ENCODE measurements around the gene DSCAML1. TPM values are rescaled to one million over a fixed set of nuclear protein-coding genes. Genes with fewer than 3 reads are reported as not detected.

DSCAML1 gene
- total and polyA plus RNA-seq, 2 of the 8 experiments (the other 6 are each of a cell fraction or from before 2014, with no cell fraction given): 0.19 to 0.24 TPM

GRCh38 chr11:117629146-117629545 is 167.9 kb downstream of the DSCAML1 start:
- H3K23ac ChIP-seq (ENCODE audit: insufficient read length): no peak overlapping the region
- DNase-seq (ENCODE audit: low read depth in 1 of 2, low spot score in 2 of 2) (no peak), FAIRE-seq (no peak)
- H3K56ac ChIP-seq (replicated peaks; ENCODE audit: insufficient read length, low read depth, low read length): no peak overlapping the region
- peak overlapping the region; percentile 32; the same call in 1 of the 2 replicates for H4K8ac ChIP-seq (ENCODE audit: extremely low read depth, insufficient read depth, low read length)
- no peak overlapping the region for H2BK12ac ChIP-seq (ENCODE audit: low read depth, low read length)
- ChIA-PET CTCF (ENCODE audit: partially characterized antibody) (interaction anchor here (1.4 to 1.5 kb wide), 2 partner anchors 10 to 40 kb away, joined by 3 to 8 read pairs; no protein-coding TSS in a partner anchor), POLR2A (ENCODE audit: partially characterized antibody) (interaction anchor here (0.6 kb wide), 1 partner anchor 164 kb away, joined by 3 read pairs; no protein-coding TSS in a partner anchor)
- H2AK5ac ChIP-seq (ENCODE audit: low read depth, low read length): no peak overlapping the region
- H3K4me3 ChIP-seq (ENCODE audit: extremely low read depth in 1 of 4, insufficient read depth in 2 of 4, low read depth in 3 of 4, low read length in 4 of 4): no peak overlapping the region
- H3K9ac ChIP-seq (replicated peaks in 1 of 4; ENCODE audit: extremely low read depth in 1 of 4, low read depth in 3 of 4, low read length in 3 of 4): no peak overlapping the region
- no peak overlapping the region for H2BK20ac ChIP-seq (ENCODE audit: low read length)
- no peaks in the 10 kb centered on the region for H3K27me3 ChIP-seq (replicated peaks in 1 of 4; ENCODE audit: control insufficient read depth in 3 of 4, extremely low read depth in 1 of 4, insufficient read depth in 3 of 4, low read length in 3 of 4)
- no peak overlapping the region; the same call in 1 of the 2 replicates for H2AFZ ChIP-seq (ENCODE audit: low read length)
- H3K18ac ChIP-seq (ENCODE audit: extremely low read depth, low read length): no peak overlapping the region
- no peak overlapping the region for H3K27ac ChIP-seq (ENCODE audit: low read depth, low read length)
- H3K4me1 ChIP-seq (replicated peaks in 1 of 4; ENCODE audit: control insufficient read depth in 3 of 4, insufficient read depth in 4 of 4, low read length in 3 of 4): no peaks in the 10 kb centered on the region
- H3K4ac ChIP-seq (replicated peaks; ENCODE audit: insufficient read length, low read depth, low read length): no peak overlapping the region
- no peak overlapping the region for H2BK120ac ChIP-seq (replicated peaks; ENCODE audit: low read depth, low read length)
- no peaks in the 10 kb centered on the region for H3K23me2 ChIP-seq (ENCODE audit: low read depth, low read length)
- H3K4me2 ChIP-seq (ENCODE audit: insufficient read depth in 1 of 2, low read depth in 2 of 2, low read length in 2 of 2): no peak overlapping the region
- no peak overlapping the region for H4K5ac ChIP-seq (ENCODE audit: insufficient read length, low read depth, low read length)
- no peaks in the 10 kb centered on the region for H4K20me1 ChIP-seq (replicated peaks in 1 of 2; ENCODE audit: control insufficient read depth in 1 of 2, insufficient read depth in 2 of 2, low read length in 2 of 2)
- H3K36me3 ChIP-seq (ENCODE audit: control insufficient read depth in 2 of 4, insufficient read depth in 4 of 4, low read length in 3 of 4): no peaks in the 10 kb centered on the region
- H3K79me1 ChIP-seq (ENCODE audit: low read depth, low read length): no peaks in the 10 kb centered on the region
- no peak overlapping the region for H3K14ac ChIP-seq (ENCODE audit: insufficient read length)
- no peak overlapping the region for H2BK15ac ChIP-seq (ENCODE audit: low read length)
- no peaks in the 10 kb centered on the region for H3K79me2 ChIP-seq (ENCODE audit: control insufficient read depth in 1 of 2, insufficient read depth in 2 of 2, low read length in 2 of 2)
- no peak overlapping the region for H2BK5ac ChIP-seq (ENCODE audit: low read depth, low read length)
- TF ChIP-seq SP1 (IDR thresholded peaks at IDR 0.05; ENCODE audit: low read depth, low read length) (no peak), POLR2A (IDR thresholded peaks at IDR 0.05; ENCODE audit: control extremely low read depth in 1 of 2, low read depth in 2 of 2, low read length in 2 of 2) (no peak), NANOG (IDR thresholded peaks at IDR 0.05; ENCODE audit: insufficient read depth, low read depth, low read length, poor library complexity, severe bottlenecking) (no peak), POLR2AphosphoS5 (IDR thresholded peaks at IDR 0.05; ENCODE audit: low read depth, low read length) (no peak), CREB1 (IDR thresholded peaks at IDR 0.05) (no peak), EZH2 (IDR thresholded peaks at IDR 0.05; ENCODE audit: low read depth, low read length, severe bottlenecking) (no peak), BRCA1 (IDR thresholded peaks at IDR 0.05; ENCODE audit: low read depth, low read length) (no peak), SIN3A (conservative IDR thresholded peaks at IDR 0.05 in 1 of 2, IDR thresholded peaks at IDR 0.05 in 1 of 2; ENCODE audit: low read depth in 1 of 2, low read length in 2 of 2) (no peak), BCL11A (IDR thresholded peaks at IDR 0.05; ENCODE audit: low read depth in 2 of 2, low read length in 2 of 2) (no peak), ATF2 (IDR thresholded peaks at IDR 0.05; ENCODE audit: low read length) (no peak), BACH1 (IDR thresholded peaks at IDR 0.05; ENCODE audit: low read length) (no peak), KDM5A (IDR thresholded peaks at IDR 0.05; ENCODE audit: low read length) (no peak), HDAC2 (IDR thresholded peaks at IDR 0.05; ENCODE audit: borderline replicate concordance in 1 of 2, low read depth in 2 of 2, low read length in 2 of 2) (no peak)
- H3K9me3 ChIP-seq (ENCODE audit: insufficient read depth in 2 of 2, low read depth in 1 of 2, low read length in 1 of 2): no peaks in the 10 kb centered on the region
- no peak overlapping the region for H4K91ac ChIP-seq (replicated peaks; ENCODE audit: insufficient read length, low read length)
- WGBS, 2 experiments (ENCODE audit: extremely low coverage in 1 of 2, insufficient coverage in 1 of 2, insufficient read length in 1 of 2, insufficient replicate concordance in 2 of 2, low coverage in 1 of 2, low lambda C conversion rate in 2 of 2, missing lambda C conversion rate in 1 of 2): 89% methylated on average over 6 of the region's 6 CpGs; no CpG with 5 or more reads in 1 of the 2 experiments

All from H1 (cell line).